Chondrocyte (in vitro differentiated cells): ENCODE measurements around the gene GBP4. TPM values are rescaled to one million over a fixed set of nuclear protein-coding genes. Genes with fewer than 3 reads are reported as not detected.

Experiments
- DNase-seq: peaks from one replicate; pipeline ENCODE4 v3.0.0; 2021; ENCODE audit warnings: mixed read lengths, low spot score
- H3K27ac Mint-ChIP-seq: one replicate; pipeline ENCODE4 v1.8.0; 2021; ENCODE audit warnings: mild to moderate bottlenecking, moderate library complexity, mixed read lengths; ENCODE audit not compliant: unreplicated experiment
- H3K27me3 Mint-ChIP-seq: 2 replicates; pipeline ENCODE4 v1.8.0; 2021; ENCODE audit warnings: low read depth, mixed read lengths
- H3K36me3 Mint-ChIP-seq: 2 replicates; pipeline ENCODE4 v1.8.0; 2021; ENCODE audit warnings: low read depth, mixed read lengths
- H3K4me1 Mint-ChIP-seq: 2 replicates; pipeline ENCODE4 v1.8.0; 2021; ENCODE audit warnings: low read depth, mild to moderate bottlenecking, mixed read lengths
- H3K4me3 Mint-ChIP-seq: one replicate; pipeline ENCODE4 v1.8.0; 2021; ENCODE audit warnings: mild to moderate bottlenecking, moderate library complexity, mixed read lengths; ENCODE audit not compliant: unreplicated experiment
- H3K9me3 Mint-ChIP-seq: 2 replicates; pipeline ENCODE4 v1.8.0; 2021; ENCODE audit warnings: low read depth, mixed read lengths
- total RNA-seq: library from RNA; stranded (reverse); gene quantifications from 3 replicates; pipeline ENCODE4 v1.2.1, GENCODE V29; 2021
- TF ChIP-seq, protein P1 (sequence below): fragments of 200-600 bp; sonication (generic); IDR thresholded peaks from 2 replicates; pipeline ENCODE4 v1.5.0; 2021; ENCODE audit warnings: antibody characterized with exemption, mild to moderate bottlenecking, moderate library complexity

GBP4 gene
- total RNA-seq, 1 donor from 2014 or later = not detected

DNA sequence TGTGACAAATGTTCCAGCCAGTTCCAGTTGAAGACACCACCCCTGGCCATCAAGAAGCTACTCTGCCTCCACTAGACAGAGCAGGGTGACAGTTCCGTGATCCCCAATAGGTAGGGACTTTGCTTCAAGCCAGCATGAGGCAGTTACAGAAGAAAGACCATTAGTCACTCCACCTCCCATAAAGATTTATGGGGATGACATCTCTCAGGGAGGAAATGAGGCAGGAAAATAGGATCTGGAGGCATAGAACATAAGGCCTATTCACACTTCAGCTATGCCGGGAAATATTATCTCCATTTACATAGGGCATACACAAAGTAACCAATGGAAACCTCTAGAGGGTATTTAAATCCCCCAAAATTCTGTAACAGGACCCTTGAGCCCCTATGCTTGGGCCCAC lies 19.4 kb downstream of the GBP4 start:
- TF ChIP-seq, protein P1, sequence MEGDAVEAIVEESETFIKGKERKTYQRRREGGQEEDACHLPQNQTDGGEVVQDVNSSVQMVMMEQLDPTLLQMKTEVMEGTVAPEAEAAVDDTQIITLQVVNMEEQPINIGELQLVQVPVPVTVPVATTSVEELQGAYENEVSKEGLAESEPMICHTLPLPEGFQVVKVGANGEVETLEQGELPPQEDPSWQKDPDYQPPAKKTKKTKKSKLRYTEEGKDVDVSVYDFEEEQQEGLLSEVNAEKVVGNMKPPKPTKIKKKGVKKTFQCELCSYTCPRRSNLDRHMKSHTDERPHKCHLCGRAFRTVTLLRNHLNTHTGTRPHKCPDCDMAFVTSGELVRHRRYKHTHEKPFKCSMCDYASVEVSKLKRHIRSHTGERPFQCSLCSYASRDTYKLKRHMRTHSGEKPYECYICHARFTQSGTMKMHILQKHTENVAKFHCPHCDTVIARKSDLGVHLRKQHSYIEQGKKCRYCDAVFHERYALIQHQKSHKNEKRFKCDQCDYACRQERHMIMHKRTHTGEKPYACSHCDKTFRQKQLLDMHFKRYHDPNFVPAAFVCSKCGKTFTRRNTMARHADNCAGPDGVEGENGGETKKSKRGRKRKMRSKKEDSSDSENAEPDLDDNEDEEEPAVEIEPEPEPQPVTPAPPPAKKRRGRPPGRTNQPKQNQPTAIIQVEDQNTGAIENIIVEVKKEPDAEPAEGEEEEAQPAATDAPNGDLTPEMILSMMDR = no peak
- Mint-ChIP-seq H3K4me3 (no peak overlapping the region), H3K36me3 (no peaks in the 10 kb centered on the region), H3K4me1 (no peaks in the 10 kb centered on the region), H3K27ac (no peak overlapping the region), H3K9me3 (peaks cover 10% of the 10 kb centered on the region), H3K27me3 (peaks cover 7% of the 10 kb centered on the region)
- DNase-seq = no peak

DNA sequence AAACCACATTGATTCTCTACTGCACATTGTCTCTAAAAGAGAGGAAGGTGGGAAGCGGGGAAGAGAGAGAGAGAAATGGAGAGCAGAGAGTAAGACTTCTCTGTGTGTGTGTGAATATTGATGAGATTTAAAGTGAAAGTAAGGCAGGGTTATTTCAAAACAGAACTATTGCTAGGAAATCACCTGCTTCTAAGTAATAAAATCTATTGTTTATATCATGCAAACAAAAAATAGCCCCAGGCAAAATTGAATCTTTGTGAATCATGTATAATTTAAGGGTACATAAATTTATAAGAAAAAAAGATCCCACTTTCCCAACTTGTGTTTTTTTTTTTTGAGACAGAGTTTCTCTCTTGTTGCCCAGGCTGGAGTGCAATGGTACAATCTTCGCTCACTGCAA lies 21.8 kb downstream of the GBP4 start:
- H3K4me1 Mint-ChIP-seq = no peaks in the 10 kb centered on the region
- no peak for DNase-seq
- no peak overlapping the region for H3K4me3 Mint-ChIP-seq
- TF ChIP-seq, protein P1 = no peak
- peaks cover 14% of the 10 kb centered on the region for H3K27me3 Mint-ChIP-seq
- H3K9me3 Mint-ChIP-seq = no peaks in the 10 kb centered on the region
- H3K27ac Mint-ChIP-seq = no peak overlapping the region
- no peaks in the 10 kb centered on the region for H3K36me3 Mint-ChIP-seq

DNA sequence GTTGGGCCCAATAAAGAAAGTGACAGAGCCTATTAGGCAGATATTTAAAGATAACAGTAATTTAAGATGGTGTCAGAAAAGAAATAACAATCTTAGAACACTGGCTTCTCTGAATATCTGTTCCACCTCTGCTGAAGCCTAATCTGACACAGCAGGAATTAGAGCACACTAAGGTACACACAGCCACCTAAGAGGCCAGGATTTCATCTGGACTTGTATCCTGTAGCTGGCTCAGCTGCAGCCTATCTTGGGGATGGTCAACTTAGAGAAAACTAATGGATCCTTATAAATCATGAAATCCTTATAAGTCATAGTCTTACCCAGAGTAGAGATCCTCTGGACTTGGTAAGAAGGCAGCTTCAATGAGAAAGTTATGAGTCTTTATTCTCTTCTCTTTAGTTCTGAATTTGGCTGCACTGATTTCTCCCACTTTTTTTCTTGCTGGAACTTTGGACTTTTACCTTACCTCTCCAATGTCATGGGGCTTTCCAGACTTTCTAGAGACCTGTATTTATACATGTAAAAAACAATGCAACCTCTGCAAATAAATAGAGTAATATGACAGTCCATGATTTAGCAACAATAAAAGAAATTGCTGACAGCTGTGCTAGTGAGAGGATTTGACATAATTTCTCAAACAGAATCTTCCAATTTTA lies 23.0 kb downstream of the GBP4 start, which contains the start of gene GBP7:
Gene GBP7, minus strand, starts transcription at position 403 of the 656 bp plus-strand sequence. CDS start 4,068 bp downstream, outside the sequence.
- no peaks in the 10 kb centered on the region for H3K9me3 Mint-ChIP-seq
- no peaks in the 10 kb centered on the region for H3K36me3 Mint-ChIP-seq
- H3K4me1 Mint-ChIP-seq = no peaks in the 10 kb centered on the region
- H3K27ac Mint-ChIP-seq = no peak within 1 kb of the TSS
- no peak within 1 kb of the TSS for H3K4me3 Mint-ChIP-seq
- no peak for DNase-seq
- H3K27me3 Mint-ChIP-seq = peaks cover 12% of the 10 kb centered on the region
- TF ChIP-seq, protein P1 = no peak

DNA sequence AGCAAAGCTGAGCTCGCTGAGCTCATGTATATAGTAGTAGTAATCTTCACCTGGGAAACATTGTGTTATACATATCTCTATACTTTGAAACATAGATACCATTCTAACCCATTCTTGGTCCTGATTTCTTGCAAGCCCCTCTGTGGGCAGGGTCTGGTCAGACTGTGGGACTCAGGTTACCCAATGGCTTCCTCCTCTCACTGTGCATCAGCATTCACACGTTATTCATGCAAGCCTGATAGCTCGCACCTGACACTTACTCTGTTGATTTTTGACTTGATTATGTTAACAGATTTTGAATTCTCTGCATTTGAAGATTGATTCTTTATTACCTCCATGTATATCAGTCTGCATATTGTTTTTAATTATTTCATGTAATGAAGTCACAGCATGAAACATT lies 24.3 kb downstream of the GBP4 start:
- TF ChIP-seq, protein P1 = no peak
- no peaks in the 10 kb centered on the region for H3K4me1 Mint-ChIP-seq
- H3K36me3 Mint-ChIP-seq = no peaks in the 10 kb centered on the region
- no peak for DNase-seq
- H3K9me3 Mint-ChIP-seq = no peaks in the 10 kb centered on the region
- H3K27me3 Mint-ChIP-seq = peaks cover 8% of the 10 kb centered on the region
- H3K4me3 Mint-ChIP-seq = no peak overlapping the region
- H3K27ac Mint-ChIP-seq = no peak overlapping the region

DNA sequence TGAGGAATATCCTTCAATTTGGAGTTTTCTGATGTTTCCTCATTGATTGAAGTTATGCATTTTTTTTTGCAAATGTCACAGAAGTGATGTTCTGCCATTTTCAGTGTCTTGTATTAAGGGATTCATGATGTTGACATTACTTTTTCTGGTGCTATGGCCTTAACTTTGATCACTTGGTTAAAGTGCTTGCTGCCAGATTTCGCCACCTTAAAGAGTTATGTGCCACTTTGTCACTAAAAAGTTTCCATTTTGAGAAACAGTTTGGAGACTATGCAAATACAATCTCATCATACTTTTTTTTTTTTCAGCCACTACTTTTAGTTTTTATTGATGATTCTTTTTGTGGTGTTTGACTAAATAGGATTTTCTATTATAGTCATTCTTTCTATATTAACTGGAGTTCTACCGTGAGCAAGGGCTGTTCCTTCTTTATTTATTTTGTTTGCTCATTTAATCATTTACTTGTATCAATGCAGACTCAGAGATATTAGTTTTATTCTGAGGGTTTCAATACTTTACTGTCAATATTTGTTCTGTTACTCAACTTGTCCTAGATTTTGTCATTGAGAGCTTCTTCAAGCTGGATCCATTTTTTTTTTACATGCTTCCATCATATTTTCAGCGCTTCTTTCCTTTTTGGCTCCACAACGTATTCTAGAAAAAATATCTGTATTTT lies 26.1 kb downstream of the GBP4 start:
- Mint-ChIP-seq H3K9me3 (no peaks in the 10 kb centered on the region), H3K27ac (no peak overlapping the region), H3K4me3 (no peak overlapping the region), H3K36me3 (no peaks in the 10 kb centered on the region), H3K4me1 (no peaks in the 10 kb centered on the region), H3K27me3 (peaks cover 8% of the 10 kb centered on the region)
- no peak for DNase-seq
- TF ChIP-seq, protein P1 = no peak
